Cardiac fibroblast (primary cell): ENCODE data around the gene SLC7A10.
"Not testable (repeated sequence)": the region's sequence is repeated elsewhere in the genome, so short reads cannot be mapped to it uniquely, and the experiment has no call there.

Experiments
- DNase-seq, 2 donors: peaks; one replicate each; pipeline versions ENCODE4 v3.0.0 to v3.0.0-alpha.2; 2010; ENCODE audit warnings: low read depth in 2 of 2
- H3K4me3 ChIP-seq, 2 donors: replicated peaks in 1 of 2; 1 replicate in 1 of 2; 2 replicates in 1 of 2; pipeline ENCODE4 v1.5.1; 2011; ENCODE audit warnings: low read depth in 2 of 2, low read length in 2 of 2, mild to moderate bottlenecking in 2 of 2, moderate library complexity in 1 of 2
- TF ChIP-seq, protein P1 (sequence below): IDR thresholded peaks from one replicate; pipeline ENCODE4 v1.5.1; 2011; ENCODE audit warnings: low read depth, mild to moderate bottlenecking, low read length, inconsistent platforms

SLC7A10 gene

GRCh38 chr19:33227242-33227650 is 1.6 kb upstream of the SLC7A10 start:
- TF ChIP-seq, protein P1, sequence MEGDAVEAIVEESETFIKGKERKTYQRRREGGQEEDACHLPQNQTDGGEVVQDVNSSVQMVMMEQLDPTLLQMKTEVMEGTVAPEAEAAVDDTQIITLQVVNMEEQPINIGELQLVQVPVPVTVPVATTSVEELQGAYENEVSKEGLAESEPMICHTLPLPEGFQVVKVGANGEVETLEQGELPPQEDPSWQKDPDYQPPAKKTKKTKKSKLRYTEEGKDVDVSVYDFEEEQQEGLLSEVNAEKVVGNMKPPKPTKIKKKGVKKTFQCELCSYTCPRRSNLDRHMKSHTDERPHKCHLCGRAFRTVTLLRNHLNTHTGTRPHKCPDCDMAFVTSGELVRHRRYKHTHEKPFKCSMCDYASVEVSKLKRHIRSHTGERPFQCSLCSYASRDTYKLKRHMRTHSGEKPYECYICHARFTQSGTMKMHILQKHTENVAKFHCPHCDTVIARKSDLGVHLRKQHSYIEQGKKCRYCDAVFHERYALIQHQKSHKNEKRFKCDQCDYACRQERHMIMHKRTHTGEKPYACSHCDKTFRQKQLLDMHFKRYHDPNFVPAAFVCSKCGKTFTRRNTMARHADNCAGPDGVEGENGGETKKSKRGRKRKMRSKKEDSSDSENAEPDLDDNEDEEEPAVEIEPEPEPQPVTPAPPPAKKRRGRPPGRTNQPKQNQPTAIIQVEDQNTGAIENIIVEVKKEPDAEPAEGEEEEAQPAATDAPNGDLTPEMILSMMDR, result no peak
- no peak overlapping the region for H3K4me3 ChIP-seq
- DNase-seq, result peak in 1 of 2 donors; percentile 74

GRCh38 chr19:33226550-33227241 is 1.0 kb upstream of the SLC7A10 start:
- no peak overlapping the region for H3K4me3 ChIP-seq
- DNase-seq, result peak in 1 of 2 donors; percentile 59
- TF ChIP-seq, protein P1, result no peak

GRCh38 chr19:33224694-33225457 is 774 bp downstream of the SLC7A10 start:
- H3K4me3 ChIP-seq, result no peak overlapping the region
- TF ChIP-seq, protein P1, result no peak
- no peak for DNase-seq

DNA sequence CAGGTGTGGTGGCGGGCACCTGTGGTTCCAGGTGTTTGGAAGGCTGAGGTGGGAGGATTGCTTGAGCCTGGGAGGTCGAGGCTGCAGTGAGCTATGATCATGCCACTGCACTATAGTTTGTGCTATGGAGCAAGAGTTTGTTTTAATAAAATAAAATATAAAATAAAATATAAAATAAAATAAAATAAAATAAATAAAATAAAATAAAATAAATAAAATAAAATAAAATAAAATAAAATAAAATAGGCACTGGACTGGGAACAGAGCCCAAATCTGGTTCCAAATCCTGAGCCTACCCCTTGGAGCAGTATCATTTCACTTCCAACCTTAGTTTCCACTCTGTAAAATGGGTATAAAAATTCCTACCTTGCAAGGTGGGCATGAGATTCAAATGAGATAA is 3.4 kb downstream of the SLC7A10 start:
- not testable (repeated sequence) for DNase-seq

GRCh38 chr19:33221638-33222037 is 4.0 kb downstream of the SLC7A10 start:
- DNase-seq, result no peak
- H3K4me3 ChIP-seq, result no peak overlapping the region
- TF ChIP-seq, protein P1, result no peak

More for the DNA sequence above, 3.4 kb downstream of the SLC7A10 start:
- H3K4me3 ChIP-seq, result not testable (repeated sequence)

- DNase-seq, result no peak
- no peak overlapping the region for H3K4me3 ChIP-seq
- TF ChIP-seq, protein P1, result no peak
Observed at GRCh38 chr19:33220735-33221134, 4.9 kb downstream of the SLC7A10 start.

GRCh38 chr19:33220115-33220514 is 5.5 kb downstream of the SLC7A10 start:
- H3K4me3 ChIP-seq, result no peak overlapping the region
- TF ChIP-seq, protein P1, result no peak
- DNase-seq, result no peak
